Measurements from ENCODE around the gene ARF5.

ARF5 gene

DNA sequence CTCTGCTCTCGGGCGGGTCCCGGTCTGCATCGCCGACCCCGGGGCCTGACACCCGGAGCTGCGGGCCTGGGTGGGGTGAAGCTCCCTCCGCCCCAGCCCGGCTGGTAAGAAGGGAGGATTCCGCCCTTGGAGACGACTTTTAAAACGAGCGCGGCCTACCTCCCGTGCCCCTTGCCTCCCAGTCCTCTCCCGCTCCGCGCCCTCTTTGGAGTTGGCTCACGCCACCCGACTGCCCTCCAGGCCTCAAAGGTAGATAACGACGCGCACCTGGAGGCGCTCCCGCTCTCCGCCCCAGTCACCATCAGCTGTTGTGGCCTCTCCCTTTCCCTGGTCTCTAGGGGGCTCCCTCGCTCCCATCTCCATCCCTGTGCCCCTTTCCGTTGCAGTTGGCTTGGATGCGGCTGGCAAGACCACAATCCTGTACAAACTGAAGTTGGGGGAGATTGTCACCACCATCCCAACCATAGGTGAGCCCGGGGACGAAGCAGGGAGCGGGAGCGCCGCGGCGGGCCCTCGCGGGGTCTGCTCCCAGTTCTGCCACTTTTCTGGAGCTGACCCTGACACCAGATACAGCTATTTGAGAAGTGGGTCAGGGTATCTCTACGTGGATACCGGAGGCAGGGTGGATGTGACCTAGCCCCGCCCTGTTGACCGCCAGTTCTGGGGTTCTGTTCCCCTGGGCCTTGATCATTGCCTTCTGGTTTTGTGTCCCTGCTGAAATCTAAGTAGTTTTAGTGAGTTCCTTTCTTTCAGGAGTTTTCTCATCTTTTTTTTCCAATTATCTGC is 679 bp downstream of the ARF5 start:
- DNase-seq (ENCODE audit: low read depth), result peak; percentile 34

GRCh38 chr7:127589896-127590295 is 1.7 kb downstream of the ARF5 start:
- no peak for DNase-seq (ENCODE audit: low read depth)

DNA sequence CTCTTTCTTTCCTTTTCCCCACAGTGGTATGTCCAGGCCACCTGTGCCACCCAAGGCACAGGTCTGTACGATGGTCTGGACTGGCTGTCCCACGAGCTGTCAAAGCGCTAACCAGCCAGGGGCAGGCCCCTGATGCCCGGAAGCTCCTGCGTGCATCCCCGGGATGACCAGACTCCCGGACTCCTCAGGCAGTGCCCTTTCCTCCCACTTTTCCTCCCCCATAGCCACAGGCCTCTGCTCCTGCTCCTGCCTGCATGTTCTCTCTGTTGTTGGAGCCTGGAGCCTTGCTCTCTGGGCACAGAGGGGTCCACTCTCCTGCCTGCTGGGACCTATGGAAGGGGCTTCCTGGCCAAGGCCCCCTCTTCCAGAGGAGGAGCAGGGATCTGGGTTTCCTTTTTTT is 3.0 kb downstream of the ARF5 start:
- no peak for DNase-seq (ENCODE audit: low read depth)

GRCh38 chr7:127591591-127591990 is 3.4 kb downstream of the ARF5 start:
- no peak for DNase-seq (ENCODE audit: low read depth)

- no peak for DNase-seq (ENCODE audit: low read depth)
These were observed 4.3 kb downstream of the ARF5 start for GRCh38 chr7:127592550-127592949.

GRCh38 chr7:127594490-127594889 is 6.3 kb downstream of the ARF5 start:
- DNase-seq (ENCODE audit: low read depth), result no peak

GRCh38 chr7:127595737-127596136 is 7.5 kb downstream of the ARF5 start:
- DNase-seq (ENCODE audit: low read depth), result no peak

DNA sequence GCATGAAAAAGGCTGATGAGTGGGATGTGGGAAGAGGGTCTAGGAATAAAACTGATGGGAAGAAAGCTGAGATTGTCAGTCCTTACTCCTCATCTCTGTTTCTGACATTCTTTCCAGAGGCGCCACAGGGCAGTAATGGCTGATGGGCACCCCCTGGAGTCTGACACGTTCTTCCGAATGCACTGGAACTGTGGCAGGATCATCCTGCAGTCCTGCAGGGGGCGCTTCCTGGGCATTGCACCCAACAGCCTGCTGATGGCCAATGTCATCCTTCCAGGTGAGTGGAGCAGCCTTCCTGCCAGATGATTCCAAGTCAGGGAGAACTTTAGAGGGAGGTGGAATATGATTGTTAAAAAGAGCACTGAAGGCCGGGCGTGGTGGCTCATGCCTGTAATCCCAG is 10.1 kb downstream of the ARF5 start:
- no peak for DNase-seq (ENCODE audit: low read depth)

GRCh38 chr7:127600885-127601284 is 12.7 kb downstream of the ARF5 start:
- no peak for DNase-seq (ENCODE audit: low read depth)

DNA sequence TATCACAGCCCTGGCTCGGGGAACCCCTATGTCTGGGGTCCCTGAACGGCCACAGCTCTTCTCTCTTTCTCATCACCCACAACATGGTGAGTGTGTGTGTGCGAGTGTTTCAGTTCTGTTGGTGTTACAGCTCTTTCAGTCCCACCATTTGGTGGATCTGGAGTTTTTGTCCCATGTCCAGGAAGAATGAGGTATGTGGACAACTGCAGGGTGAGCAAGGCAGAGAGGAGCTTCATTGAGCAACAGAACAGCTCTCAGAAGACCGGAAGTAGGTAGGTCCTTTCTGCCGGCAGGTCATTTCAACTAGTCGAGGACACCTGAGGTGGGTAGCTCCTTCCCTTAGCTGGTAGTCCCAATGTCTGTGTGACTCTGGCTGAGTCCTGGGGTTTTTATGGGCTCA is 20.2 kb downstream of the ARF5 start:
- no peak for DNase-seq (ENCODE audit: low read depth)

GRCh38 chr7:127609297-127609696 is 21.1 kb downstream of the ARF5 start:
- DNase-seq (ENCODE audit: low read depth), result no peak

DNA sequence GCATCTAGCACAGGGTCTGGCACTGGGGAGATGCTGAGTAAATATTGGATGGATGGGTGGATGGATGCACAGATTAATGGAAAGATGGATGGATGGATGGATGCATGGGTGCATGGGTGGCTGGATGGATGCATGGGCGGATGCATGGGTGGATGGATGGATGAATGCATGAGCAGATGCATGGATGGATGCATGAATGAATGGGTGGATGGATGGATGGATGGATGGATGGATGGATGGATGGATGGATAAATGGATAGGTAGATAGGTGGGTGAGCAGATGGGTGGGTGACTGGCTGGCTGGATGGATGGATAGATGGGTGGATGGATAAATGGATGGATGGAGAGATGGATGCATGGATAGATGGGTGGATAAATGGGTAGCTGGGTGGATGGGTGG is 24.1 kb downstream of the ARF5 start:
- DNase-seq (ENCODE audit: low read depth), result no peak

GRCh38 chr7:127616724-127617123 is 28.5 kb downstream of the ARF5 start:
- DNase-seq (ENCODE audit: low read depth), result no peak

DNA sequence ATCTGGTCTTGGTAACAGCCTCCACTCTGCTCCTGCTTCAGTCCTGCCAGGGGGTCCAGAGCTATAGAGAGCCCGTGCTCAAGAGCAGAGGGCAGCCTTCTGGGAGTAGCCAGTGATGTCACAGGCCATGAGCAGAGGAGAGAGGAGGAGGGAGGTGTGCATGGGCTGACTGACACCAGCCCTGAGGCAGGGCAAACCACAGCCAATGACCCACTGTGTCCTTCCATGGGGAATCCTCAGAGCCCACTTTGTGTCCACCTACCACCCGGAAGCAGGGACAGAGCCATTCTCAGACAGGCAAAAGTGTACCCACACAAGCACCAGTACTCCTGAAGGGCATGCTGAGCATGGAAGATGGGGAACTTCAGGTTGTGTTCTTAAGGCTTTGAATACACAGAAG is 29.8 kb downstream of the ARF5 start, which contains the start of gene PAX4:
PAX4 (minus strand) TSS at position 101 of the 400 bp plus-strand sequence. CDS start 2,214 bp downstream, outside the sequence.
- no peak for DNase-seq (ENCODE audit: low read depth)

GRCh38 chr7:127618775-127619174 is 30.6 kb downstream of the ARF5 start:
- no peak for DNase-seq (ENCODE audit: low read depth)

DNA sequence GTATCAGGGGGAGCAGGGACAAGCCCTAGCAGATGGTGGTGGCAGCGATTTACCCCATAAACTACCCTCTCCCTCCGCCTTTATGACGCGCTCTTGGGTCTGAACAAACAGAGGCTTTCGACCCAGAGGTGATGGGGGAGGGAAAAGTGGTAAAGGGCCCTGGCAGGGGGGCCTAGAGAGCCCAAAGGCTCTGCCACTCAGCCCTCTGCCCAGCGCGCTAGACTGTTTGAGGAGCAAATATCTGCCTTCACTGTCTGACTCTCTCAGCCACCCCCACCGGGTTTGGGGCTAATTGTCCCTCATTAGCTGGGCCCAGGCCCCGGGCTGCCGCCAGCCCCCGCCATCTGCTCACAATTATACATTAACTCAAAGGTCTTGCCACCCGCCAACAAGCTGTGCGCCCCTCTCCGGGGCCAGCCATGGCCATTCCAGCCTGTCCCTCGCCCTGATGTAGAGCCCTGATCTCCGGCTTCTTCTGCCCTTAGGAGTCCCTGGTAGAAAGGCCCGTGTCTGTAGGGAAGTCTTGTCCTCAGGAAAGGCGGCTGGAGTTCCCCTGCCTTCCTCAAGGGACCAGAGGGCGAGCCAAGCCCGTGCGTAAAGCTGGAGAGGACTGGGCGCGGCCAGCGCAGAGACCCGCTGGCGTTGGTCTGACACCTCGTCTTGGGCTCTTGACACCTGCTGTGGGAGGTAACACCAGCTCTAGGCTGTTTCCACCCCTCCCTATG is 31.6 kb downstream of the ARF5 start:
- no peak for DNase-seq (ENCODE audit: low read depth)

GRCh38 chr7:127620406-127621233 is 32.4 kb downstream of the ARF5 start:
- no peak for DNase-seq (ENCODE audit: low read depth)

DNA sequence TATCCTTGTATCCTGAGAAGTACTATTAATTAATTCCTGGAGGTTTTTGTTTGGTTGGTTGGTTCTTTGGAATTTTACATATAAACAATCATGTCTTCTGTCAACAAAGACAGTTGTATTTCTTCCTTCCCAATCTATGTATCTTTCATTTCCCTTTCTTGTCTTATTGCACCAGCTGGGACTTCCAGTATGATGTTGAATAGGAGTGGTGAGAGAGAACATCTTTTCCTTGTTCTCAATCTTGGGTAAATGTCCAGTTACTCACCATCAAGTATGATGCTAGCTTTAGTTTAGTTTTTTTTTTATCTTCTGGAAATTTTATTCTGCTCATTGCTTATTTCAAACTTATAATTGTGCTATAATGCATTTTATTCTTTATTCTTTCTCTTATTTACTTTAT is 37.1 kb downstream of the ARF5 start:
- DNase-seq (ENCODE audit: low read depth), result no peak

DNA sequence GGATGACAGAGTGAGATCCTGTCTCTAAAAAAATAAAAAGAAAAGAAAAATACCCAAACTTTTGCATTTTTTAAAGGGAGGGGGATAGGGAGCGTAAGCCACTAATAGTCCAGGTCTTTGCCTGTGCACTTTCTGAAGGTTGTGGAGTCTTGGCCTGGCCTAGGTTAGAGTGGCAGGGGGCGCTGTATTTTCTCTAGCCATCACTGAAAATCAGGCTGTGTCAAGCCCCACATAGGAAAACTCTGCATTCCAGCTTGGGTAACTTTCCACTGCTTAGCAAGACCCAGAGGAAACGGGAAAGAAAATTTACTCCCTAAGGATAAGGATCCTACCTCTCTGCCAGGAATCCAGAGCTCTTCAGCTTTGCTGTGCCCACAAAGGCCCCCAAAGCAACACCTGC is 40.2 kb downstream of the ARF5 start:
- no peak for DNase-seq (ENCODE audit: low read depth)

DNA sequence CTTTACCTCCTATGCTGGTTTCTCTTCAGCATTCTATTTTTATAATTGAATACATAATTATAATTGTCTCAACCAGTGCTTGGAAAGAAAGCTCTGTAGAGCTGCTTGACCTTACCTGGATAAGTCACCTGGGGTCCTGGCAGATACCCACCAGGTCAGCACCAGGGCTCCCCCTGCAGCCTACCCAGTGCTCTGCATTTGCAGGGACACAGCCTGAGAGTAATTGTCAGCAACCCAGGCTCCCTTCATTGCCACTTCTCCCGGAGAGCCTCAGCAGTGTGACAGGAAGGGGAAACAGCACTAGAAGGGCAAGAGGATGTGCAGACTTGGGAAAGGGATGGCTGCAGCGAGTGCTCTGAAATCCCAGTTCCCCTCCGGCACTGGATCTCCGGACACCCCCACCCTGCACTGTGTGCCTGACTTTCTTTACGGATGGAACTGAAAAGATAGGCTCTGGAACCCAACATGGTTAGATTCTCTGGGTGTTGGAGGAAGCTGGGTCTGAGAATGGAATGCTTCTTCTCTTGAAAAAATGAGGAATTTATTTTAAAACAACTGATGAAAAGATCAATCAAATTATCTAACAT is 41.1 kb downstream of the ARF5 start:
- no peak for DNase-seq (ENCODE audit: low read depth)

DNA sequence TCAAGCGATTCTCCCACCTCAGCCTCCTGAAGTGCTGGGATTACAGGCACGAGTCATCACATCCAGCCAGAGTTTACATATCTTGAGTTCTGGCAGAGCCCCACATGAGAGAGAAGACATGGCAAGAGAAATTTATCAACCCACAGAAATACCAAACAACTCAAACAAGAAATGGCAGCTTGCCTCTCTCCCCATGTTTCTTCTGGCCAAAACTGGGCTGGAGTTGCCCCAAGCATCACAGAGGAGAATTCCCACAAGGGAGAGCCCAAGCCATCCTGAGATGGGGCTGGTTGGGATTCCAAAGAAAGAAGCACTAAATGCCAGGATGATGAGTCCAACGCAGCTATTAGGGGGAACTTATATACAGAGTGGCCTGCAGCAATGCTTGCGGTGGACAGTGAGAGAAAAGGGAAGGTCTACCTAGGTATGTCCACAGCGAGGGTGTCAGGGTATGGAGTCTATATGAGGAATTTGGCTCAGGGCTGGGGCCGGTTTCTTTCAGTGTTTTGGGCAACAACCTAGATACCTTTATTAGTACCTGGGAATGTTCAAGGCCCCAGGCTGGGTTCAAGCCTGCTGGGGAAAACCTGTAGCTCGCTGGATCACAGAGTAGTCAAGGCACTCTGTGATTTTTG is 44.2 kb downstream of the ARF5 start:
- peak; percentile 51 for DNase-seq (ENCODE audit: low read depth)
